GM18499 (cell line): Measurements from ENCODE around the gene ZNF618.
"Not testable (repeated sequence)": the region's sequence is repeated elsewhere in the genome, so short reads cannot be mapped to it uniquely, and the experiment has no call there.

Source experiments
- ATAC-seq: cut with Tn5 transposase; IDR thresholded peaks from one replicate; pipeline ENCODE4 v1.9.1; 2021; ENCODE audit warnings: moderate number of reproducible peaks; ENCODE audit not compliant: insufficient read depth, unreplicated experiment

The ZNF618 gene

DNA sequence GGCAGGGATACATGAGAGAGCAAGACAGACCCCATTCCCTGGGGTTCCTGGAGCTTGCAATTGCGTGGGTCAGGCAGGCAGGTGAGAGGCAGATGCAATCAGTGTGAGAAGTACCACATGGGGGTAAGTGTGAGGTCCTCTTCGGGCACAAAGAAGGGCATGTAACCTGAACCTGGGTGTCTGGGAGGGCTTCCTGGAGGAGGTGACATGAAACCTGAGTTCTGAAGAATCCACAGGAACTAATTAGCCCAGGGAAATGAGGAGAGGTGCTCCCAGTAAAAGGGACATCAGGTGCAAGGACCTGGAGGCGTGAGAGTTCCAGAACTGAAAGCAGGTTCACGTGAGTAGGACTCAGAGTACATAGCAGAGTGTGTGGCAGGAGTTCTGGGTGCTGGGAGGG lies 199.5 kb downstream of the ZNF618 start:
- no peak for ATAC-seq

- ATAC-seq = no peak
Measured at GRCh38 chr9:114076237-114077161, 200.4 kb downstream of the ZNF618 start.

DNA sequence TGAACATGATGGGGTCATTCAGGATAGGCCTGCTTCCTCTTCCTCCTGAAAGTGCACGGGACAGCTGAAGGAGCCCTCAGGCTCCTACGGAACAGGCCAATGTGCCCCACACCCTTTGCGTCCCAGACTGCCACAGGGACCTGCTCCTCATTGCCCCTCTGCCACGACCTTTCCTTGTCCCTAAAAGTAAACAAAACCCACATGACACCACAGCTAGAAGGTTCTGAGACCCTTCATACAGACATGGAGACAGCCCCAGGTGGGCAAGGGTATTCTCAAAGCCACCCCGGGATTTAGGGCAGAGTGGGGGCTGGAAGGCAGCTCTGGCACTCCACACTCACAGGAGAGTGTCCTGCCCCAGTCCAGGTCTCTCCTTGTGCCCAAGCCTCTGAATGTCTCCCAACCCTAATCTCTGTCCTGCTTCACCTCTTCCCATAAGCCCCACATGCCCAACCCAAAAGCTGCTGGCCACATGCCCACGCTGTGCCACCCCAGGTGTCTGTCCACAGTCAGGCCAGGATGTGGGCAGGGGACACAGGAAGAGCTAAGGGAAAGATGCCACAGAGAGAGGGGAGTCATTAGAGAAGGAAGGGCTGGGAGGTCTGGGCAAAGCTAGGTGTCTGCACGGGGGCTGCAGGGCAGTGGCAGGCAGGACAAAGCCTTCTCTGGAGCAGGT lies 201.2 kb downstream of the ZNF618 start:
- ATAC-seq = no peak

GRCh38 chr9:114078021-114078780 lies 202.1 kb downstream of the ZNF618 start, which contains the start of gene AMBP:
AMBP (minus strand) TSS chr9:114078300; CDS start chr9:114078209, 91 bp downstream.
- ATAC-seq = no peak

DNA sequence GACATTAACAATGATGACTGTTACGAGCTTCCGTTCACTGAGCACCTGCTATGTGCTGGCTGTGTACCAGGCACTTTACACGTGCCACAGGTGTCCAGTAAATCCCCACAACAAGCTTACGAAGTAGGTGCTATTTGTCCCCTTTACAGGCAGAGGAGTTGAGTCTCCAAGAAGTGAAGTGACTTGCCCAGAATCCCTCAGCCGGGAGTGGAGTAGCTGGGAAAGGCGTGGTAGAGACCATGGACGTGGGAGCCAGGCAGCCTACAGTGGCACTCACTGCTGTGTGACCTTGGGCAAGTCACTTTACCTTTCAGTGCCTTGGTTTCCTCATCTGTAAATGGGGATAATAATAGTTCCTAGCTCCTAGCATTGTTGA lies 202.7 kb downstream of the ZNF618 start:
- ATAC-seq = no peak

- no peak for ATAC-seq
Measured at GRCh38 chr9:114080195-114080772, 204.2 kb downstream of the ZNF618 start.

DNA sequence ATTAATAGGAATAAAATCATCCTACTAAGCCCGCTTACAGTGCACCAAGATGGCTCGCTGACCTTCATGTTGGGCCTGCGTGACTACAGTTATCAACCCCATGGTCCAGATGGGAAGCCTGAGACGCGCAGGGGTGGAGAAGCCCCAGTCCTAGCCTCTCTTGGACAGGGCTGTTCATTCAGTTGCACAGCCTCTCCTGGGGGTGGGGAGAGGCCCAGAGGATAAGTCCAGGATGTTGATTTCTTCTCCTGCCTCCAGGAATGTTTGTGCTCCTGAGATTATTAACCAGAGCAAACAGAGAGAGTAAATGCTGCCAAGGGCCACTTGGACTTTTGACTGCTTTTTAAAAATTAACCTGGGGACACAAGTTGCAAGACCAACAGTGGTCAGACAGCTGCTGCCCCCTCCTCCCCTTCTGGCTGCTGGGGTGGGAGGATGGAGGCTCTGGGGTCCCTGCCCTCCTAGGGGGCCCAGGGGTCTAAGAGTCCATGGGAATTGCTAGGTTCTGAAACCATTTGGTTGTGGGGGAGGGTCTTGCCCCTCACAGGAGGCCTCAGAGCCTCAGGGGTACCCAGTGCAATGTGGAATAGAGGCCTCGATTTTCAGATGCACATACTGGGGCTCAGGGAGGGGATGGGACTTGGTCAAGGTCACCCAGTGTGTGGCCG lies 204.8 kb downstream of the ZNF618 start:
- ATAC-seq = no peak

- no peak for ATAC-seq
Measured at GRCh38 chr9:114081441-114082016, 205.4 kb downstream of the ZNF618 start.

DNA sequence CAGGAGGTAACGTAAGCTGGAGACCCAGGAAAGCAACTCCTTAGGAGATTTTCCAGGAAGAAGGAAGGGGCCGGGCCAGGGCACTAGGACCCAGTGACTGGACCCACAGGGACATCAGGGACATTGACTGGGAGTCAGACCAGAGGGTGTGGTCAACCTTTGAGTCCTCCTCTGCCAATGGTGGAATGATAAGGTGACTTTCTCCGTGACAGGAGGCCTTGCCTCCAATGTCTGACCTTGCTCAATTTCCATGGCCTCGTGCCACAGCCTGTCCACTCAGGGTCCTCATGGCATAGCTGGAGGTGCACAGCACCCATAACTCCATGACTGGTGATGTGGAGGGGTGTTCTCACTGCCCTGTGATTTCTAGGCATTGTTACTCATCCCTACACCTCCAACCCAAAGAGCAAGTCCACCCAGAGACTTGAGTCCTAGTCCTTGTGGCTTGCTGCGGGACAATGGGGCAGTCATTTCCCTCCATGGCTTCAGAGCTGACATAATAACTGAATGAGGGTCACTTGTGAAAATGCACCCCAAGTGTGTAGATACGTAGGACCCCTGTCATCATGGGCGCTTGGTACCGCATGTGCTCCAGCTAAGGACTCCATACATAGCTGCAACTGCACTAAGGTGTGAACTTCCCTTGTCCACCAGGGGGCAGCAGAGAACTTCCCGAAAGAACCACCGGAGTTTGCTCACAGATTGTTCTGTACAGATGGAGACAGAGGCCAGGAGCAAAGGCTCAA lies 206.1 kb downstream of the ZNF618 start:
- no peak for ATAC-seq

GRCh38 chr9:114082763-114083412 lies 206.8 kb downstream of the ZNF618 start:
- ATAC-seq = not testable (repeated sequence)

- no peak for ATAC-seq
Measured at GRCh38 chr9:114083666-114084065, 207.6 kb downstream of the ZNF618 start.

GRCh38 chr9:114084282-114085073 lies 208.4 kb downstream of the ZNF618 start:
- ATAC-seq = no peak

DNA sequence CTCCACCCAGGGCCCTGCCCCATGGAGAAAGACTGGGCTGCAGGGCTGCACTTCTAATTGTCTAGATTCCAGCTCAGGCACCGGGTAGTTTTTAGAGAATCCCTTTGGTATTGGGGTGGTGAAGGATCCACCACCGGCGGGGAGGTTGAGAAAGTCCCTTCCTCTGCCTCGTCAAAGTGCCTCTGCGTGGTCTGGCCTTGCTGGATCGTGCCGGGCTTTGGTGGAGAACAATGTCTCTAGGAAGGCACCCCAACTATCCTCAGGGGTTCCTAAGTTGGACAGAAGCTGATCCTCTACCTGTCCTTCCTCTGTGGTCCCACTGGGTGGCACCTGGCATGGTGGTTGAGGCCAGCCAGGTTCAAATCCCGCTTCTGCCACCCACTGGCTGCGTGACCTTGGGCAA lies 209.3 kb downstream of the ZNF618 start:
- ATAC-seq = no peak

DNA sequence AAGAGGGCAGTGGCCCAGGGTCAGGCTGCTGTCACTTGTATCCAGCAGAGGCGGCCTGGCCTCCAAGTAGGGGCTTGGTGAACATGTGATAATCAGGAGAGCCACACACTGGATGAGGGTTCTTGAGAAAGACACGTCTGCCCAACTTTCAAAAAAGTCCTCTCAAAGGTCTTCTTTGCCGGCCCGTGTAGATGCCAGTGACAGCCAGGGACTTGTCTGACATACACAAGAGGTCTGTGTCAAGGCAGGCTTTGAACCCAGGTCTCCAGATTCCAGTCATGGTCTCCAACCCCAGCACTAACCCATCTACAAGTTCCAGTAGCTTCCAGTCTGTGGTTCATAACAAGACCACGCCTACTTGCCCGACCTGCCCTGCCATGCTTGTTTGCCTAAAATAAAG lies 209.9 kb downstream of the ZNF618 start:
- no peak for ATAC-seq

DNA sequence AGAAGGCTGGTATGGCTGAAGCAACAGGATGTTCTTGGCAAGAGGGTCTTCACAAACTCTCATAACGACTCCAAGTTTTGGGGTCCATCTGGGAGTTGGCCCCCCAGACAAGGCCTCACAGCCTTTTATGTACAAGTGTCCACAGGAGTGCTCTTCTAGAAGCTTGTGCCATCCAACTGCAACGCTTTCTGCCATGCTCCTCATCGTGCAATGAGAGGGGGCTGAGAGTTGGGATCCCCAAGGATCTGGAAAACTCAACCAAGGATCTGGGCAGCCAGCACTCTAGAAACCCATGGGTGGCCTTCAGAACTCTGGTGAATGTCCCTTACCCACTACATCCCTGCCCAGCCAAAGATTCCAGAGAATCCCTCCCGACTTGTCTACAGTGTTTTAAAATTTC lies 210.5 kb downstream of the ZNF618 start:
- no peak for ATAC-seq

- ATAC-seq = no peak
Measured at GRCh38 chr9:114087721-114088120, 211.6 kb downstream of the ZNF618 start.

DNA sequence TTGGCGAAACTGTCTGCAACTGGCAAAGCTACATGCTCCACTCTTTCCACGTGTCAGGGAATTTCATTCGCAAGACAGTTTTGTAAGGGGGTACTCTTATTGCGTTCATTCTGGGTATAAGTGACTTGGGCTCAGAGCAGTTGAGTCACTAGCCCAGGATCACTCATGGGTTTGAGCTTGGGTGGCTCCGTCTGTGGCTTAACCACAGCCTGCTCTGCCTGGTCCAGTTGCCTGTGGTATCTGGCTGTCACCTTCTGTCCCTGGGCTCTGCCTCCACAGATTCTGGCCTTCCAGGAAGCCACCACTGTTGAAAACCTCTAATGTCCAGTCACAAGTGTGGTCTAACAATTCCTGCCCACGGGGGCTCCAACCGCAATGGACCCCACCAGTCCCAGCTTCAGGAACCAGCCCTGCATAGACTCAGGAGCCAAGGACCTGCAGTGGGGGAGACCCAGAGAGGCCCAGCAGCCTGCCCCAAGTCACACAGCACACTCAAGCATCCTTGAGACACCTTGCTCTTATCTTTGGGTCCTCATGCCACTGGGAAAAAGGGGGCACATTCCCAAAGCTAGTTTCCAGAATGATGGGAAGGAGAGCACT lies 212.6 kb downstream of the ZNF618 start:
- ATAC-seq = no peak
